Type B pancreatic cell (in vitro differentiated cells): ENCODE results near the gene TFDP1. TPM values are rescaled to one million over a fixed set of nuclear protein-coding genes. Genes with fewer than 3 reads are reported as not detected.

Experiments
- DNase-seq: peaks from one replicate; pipeline ENCODE4 v3.0.0; 2021; ENCODE audit warnings: mixed read lengths; ENCODE audit not compliant: unreplicated experiment; ENCODE audit errors: extremely low spot score
- H3K27ac Mint-ChIP-seq: 2 replicates; pipeline ENCODE4 v1.8.0; 2021; ENCODE audit warnings: mild to moderate bottlenecking, mixed read lengths
- H3K27me3 Mint-ChIP-seq: 2 replicates; pipeline ENCODE4 v1.8.0; 2021; ENCODE audit warnings: mixed read lengths
- H3K36me3 Mint-ChIP-seq: 2 replicates; pipeline ENCODE4 v1.8.0; 2021; ENCODE audit warnings: mixed read lengths
- H3K4me1 Mint-ChIP-seq: one replicate; pipeline ENCODE4 v1.8.0; 2021; ENCODE audit warnings: mixed read lengths; ENCODE audit not compliant: unreplicated experiment
- H3K4me3 Mint-ChIP-seq: 2 replicates; pipeline ENCODE4 v1.8.0; 2021; ENCODE audit warnings: mild to moderate bottlenecking, mixed read lengths
- H3K9me3 Mint-ChIP-seq: 2 replicates; pipeline ENCODE4 v1.8.0; 2021; ENCODE audit warnings: mixed read lengths
- total RNA-seq: library from RNA; stranded (reverse); gene quantifications from 2 replicates; pipeline ENCODE4 v1.2.1, GENCODE V29; 2021; ENCODE audit warnings: low replicate concordance
- TF ChIP-seq, protein P1 (sequence below): fragments of 200-600 bp; sonication (generic); conservative IDR thresholded peaks from 2 replicates; pipeline ENCODE4 v1.5.0; 2021; ENCODE audit warnings: antibody characterized with exemption, mild to moderate bottlenecking

TFDP1 gene
- total RNA-seq, 1 donor from 2014 or later: 78.8 TPM

DNA sequence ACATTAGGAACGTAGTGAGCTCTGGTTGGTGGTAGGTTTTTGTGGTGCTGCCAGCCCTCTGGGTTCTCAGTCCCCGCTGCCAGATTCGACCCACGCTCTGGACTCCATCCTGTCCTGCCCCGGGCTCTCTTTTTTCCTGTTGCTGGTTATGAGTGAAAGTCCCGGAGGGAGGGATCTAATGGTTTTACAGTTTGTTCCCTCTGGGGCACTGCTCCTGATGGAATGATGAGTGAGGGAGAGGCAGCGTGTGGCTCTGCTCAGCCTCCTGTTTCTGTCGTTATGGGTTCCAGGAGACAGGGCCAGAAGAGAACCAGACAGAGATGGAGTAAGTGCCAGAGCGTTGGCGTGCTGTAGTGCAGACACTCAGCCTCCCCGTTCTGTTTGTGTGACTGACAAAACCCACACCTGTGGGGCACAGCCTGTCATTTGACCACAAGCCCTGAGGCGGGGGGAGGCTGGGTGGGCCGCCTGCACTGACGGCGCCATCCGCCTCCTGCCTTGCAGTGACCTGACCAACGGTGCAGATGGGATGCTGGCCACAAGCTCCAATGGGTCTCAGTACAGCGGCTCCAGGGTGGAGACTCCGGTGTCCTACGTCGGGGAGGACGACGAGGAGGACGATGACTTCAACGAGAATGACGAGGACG is 55.2 kb downstream of the TFDP1 start:
- peak; percentile 59 for DNase-seq
- Mint-ChIP-seq H3K27ac (no peak overlapping the region), H3K9me3 (peaks cover 4% of the 10 kb centered on the region), H3K4me3 (no peak overlapping the region), H3K27me3 (no peaks in the 10 kb centered on the region), H3K36me3 (peaks cover 42% of the 10 kb centered on the region), H3K4me1 (no peaks in the 10 kb centered on the region)
- TF ChIP-seq, protein P1, sequence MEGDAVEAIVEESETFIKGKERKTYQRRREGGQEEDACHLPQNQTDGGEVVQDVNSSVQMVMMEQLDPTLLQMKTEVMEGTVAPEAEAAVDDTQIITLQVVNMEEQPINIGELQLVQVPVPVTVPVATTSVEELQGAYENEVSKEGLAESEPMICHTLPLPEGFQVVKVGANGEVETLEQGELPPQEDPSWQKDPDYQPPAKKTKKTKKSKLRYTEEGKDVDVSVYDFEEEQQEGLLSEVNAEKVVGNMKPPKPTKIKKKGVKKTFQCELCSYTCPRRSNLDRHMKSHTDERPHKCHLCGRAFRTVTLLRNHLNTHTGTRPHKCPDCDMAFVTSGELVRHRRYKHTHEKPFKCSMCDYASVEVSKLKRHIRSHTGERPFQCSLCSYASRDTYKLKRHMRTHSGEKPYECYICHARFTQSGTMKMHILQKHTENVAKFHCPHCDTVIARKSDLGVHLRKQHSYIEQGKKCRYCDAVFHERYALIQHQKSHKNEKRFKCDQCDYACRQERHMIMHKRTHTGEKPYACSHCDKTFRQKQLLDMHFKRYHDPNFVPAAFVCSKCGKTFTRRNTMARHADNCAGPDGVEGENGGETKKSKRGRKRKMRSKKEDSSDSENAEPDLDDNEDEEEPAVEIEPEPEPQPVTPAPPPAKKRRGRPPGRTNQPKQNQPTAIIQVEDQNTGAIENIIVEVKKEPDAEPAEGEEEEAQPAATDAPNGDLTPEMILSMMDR: no peak

- Mint-ChIP-seq H3K36me3 (peaks cover 42% of the 10 kb centered on the region), H3K27me3 (no peaks in the 10 kb centered on the region), H3K4me3 (no peak overlapping the region), H3K9me3 (peaks cover 4% of the 10 kb centered on the region), H3K27ac (no peak overlapping the region), H3K4me1 (no peaks in the 10 kb centered on the region)
- TF ChIP-seq, protein P1: no peak
- peak; percentile 56 for DNase-seq
These were observed 56.9 kb downstream of the TFDP1 start for GRCh38 chr13:113641426-113641825.

DNA sequence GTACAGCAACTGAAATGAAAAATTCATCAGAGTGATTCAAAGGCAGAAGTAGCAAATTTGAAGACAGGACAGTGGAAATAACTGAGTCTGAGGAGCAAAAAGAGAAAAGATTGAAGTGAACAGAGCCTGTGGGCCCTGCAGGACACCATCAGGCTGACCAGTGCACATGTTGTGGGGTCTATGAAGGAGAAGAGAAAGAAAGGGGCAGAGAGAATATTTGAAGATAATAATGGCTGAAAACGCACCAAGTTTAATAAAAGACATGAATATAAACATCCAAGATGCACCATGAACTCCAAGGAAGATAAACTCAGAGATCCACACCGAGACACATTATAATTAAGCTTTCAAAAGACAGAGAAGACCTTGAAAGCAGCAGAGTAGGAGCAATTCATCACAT is 58.0 kb downstream of the TFDP1 start:
- DNase-seq: no peak
- no peak overlapping the region for H3K4me3 Mint-ChIP-seq
- H3K36me3 Mint-ChIP-seq: peaks cover 42% of the 10 kb centered on the region
- TF ChIP-seq, protein P1: no peak
- H3K4me1 Mint-ChIP-seq: no peaks in the 10 kb centered on the region
- H3K9me3 Mint-ChIP-seq: peaks cover 4% of the 10 kb centered on the region
- H3K27me3 Mint-ChIP-seq: no peaks in the 10 kb centered on the region
- no peak overlapping the region for H3K27ac Mint-ChIP-seq

GRCh38 chr13:113643593-113643992 is 59.0 kb downstream of the TFDP1 start:
- Mint-ChIP-seq H3K36me3 (peaks cover 36% of the 10 kb centered on the region), H3K27ac (no peak overlapping the region), H3K4me3 (no peak overlapping the region), H3K9me3 (peaks cover 4% of the 10 kb centered on the region), H3K4me1 (no peaks in the 10 kb centered on the region), H3K27me3 (no peaks in the 10 kb centered on the region)
- DNase-seq: no peak
- TF ChIP-seq, protein P1: no peak

DNA sequence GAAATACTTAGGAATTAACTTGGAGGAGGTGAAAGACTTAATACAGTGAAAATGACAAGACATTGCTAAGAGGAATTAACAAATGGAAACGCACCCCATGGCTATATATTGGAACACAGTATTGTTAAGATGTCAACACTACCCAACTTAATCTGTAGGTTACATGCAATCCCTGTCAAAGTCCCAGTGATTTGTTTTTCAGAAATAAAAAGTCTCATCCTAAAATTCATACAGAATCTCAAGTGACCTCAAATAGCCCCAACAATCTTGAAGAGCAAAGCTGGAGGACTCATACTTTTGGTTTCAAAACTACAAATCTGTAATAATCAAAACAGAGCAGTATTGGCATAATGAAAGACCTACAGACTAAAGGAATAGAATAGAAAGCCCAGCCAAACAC is 60.2 kb downstream of the TFDP1 start:
- H3K4me3 Mint-ChIP-seq: no peak overlapping the region
- H3K4me1 Mint-ChIP-seq: no peaks in the 10 kb centered on the region
- TF ChIP-seq, protein P1: no peak
- H3K9me3 Mint-ChIP-seq: peaks cover 4% of the 10 kb centered on the region
- no peak overlapping the region for H3K27ac Mint-ChIP-seq
- peaks cover 27% of the 10 kb centered on the region for H3K36me3 Mint-ChIP-seq
- no peaks in the 10 kb centered on the region for H3K27me3 Mint-ChIP-seq
- no peak for DNase-seq
